ENCODE data around the gene RNU6-9. TPM values are rescaled to one million over a fixed set of nuclear protein-coding genes. Genes with fewer than 3 reads are reported as not detected.

Gene RNU6-9
- total and polyA plus RNA-seq, 2 of the 13 experiments (the other 11 are each of a cell fraction or from before 2014, with no cell fraction given) = under 0.01 TPM; not detected in 1

GRCh38 chr19:917323-918151 is 24.3 kb downstream of the RNU6-9 start, which contains the start of gene KISS1R (continued):
- TF ChIP-seq, protein P1, sequence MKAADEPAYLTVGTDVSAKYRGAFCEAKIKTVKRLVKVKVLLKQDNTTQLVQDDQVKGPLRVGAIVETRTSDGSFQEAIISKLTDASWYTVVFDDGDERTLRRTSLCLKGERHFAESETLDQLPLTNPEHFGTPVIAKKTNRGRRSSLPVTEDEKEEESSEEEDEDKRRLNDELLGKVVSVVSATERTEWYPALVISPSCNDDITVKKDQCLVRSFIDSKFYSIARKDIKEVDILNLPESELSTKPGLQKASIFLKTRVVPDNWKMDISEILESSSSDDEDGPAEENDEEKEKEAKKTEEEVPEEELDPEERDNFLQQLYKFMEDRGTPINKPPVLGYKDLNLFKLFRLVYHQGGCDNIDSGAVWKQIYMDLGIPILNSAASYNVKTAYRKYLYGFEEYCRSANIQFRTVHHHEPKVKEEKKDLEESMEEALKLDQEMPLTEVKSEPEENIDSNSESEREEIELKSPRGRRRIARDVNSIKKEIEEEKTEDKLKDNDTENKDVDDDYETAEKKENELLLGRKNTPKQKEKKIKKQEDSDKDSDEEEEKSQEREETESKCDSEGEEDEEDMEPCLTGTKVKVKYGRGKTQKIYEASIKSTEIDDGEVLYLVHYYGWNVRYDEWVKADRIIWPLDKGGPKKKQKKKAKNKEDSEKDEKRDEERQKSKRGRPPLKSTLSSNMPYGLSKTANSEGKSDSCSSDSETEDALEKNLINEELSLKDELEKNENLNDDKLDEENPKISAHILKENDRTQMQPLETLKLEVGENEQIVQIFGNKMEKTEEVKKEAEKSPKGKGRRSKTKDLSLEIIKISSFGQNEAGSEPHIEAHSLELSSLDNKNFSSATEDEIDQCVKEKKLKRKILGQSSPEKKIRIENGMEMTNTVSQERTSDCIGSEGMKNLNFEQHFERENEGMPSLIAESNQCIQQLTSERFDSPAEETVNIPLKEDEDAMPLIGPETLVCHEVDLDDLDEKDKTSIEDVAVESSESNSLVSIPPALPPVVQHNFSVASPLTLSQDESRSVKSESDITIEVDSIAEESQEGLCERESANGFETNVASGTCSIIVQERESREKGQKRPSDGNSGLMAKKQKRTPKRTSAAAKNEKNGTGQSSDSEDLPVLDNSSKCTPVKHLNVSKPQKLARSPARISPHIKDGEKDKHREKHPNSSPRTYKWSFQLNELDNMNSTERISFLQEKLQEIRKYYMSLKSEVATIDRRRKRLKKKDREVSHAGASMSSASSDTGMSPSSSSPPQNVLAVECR (CRISPR knock-in tag; IDR thresholded peaks at IDR 0.05; ENCODE audit: borderline replicate concordance) = peak; percentile 47; the same call in 1 of the 2 replicates
- TF ChIP-seq ZNF337 (CRISPR knock-in tag; IDR thresholded peaks at IDR 0.05; ENCODE audit: borderline replicate concordance, low read depth) (no peak), ZSCAN12 (CRISPR knock-in tag; IDR thresholded peaks at IDR 0.05) (peak; percentile 28; the same call in 1 of the 2 replicates), ZNF292 (CRISPR knock-in tag; IDR thresholded peaks at IDR 0.05; ENCODE audit: borderline replicate concordance, low read depth) (no peak), AKAP8 (CRISPR knock-in tag; IDR thresholded peaks at IDR 0.05) (peak; percentile 85), WIZ (CRISPR knock-in tag; IDR thresholded peaks at IDR 0.05) (no peak; the same call in 1 of the 2 replicates), E2F2 (CRISPR knock-in tag; IDR thresholded peaks at IDR 0.05; ENCODE audit: borderline replicate concordance) (peak; percentile 87; the same call in 1 of the 2 replicates), HNRNPLL (IDR thresholded peaks at IDR 0.05; ENCODE audit: low read depth, low read length, poor library complexity, severe bottlenecking) (peak; percentile 81), ARHGAP35 (CRISPR knock-in tag; IDR thresholded peaks at IDR 0.05; ENCODE audit: borderline replicate concordance) (peak; percentile 43; the same call in 1 of the 2 replicates), HOXA7 (CRISPR knock-in tag; IDR thresholded peaks at IDR 0.05) (0 out of 2 replicates have a peak, but pooled peaks have one; percentile 5), SNAPC5 (CRISPR knock-in tag; IDR thresholded peaks at IDR 0.05; ENCODE audit: borderline replicate concordance) (peak; percentile 87; the same call in 1 of the 2 replicates), ZNF749 (CRISPR knock-in tag; IDR thresholded peaks at IDR 0.05; ENCODE audit: borderline replicate concordance) (peak; percentile 60; the same call in 1 of the 2 replicates), ZNF879 (CRISPR knock-in tag; IDR thresholded peaks at IDR 0.05) (peak; percentile 31; the same call in 1 of the 2 replicates), XRCC5 (optimal IDR thresholded peaks at IDR 0.05; ENCODE audit: low read length) (peak; percentile 48)
- TF ChIP-seq, protein P2, sequence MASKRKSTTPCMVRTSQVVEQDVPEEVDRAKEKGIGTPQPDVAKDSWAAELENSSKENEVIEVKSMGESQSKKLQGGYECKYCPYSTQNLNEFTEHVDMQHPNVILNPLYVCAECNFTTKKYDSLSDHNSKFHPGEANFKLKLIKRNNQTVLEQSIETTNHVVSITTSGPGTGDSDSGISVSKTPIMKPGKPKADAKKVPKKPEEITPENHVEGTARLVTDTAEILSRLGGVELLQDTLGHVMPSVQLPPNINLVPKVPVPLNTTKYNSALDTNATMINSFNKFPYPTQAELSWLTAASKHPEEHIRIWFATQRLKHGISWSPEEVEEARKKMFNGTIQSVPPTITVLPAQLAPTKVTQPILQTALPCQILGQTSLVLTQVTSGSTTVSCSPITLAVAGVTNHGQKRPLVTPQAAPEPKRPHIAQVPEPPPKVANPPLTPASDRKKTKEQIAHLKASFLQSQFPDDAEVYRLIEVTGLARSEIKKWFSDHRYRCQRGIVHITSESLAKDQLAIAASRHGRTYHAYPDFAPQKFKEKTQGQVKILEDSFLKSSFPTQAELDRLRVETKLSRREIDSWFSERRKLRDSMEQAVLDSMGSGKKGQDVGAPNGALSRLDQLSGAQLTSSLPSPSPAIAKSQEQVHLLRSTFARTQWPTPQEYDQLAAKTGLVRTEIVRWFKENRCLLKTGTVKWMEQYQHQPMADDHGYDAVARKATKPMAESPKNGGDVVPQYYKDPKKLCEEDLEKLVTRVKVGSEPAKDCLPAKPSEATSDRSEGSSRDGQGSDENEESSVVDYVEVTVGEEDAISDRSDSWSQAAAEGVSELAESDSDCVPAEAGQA (IDR thresholded peaks at IDR 0.05; ENCODE audit: low read depth) = peak; percentile 69
- TF ChIP-seq, protein P2 (CRISPR knock-in tag; IDR thresholded peaks at IDR 0.05; ENCODE audit: borderline replicate concordance) = 0 out of 2 replicates have a peak, but pooled peaks have one; percentile 53

All from HepG2 (cell line).